ENCODE measurements around the gene PCDHGB2. TPM values are rescaled to one million over a fixed set of nuclear protein-coding genes. Genes with fewer than 3 reads are reported as not detected.
"Not testable (repeated sequence)": the region's sequence is repeated elsewhere in the genome, so short reads cannot be mapped to it uniquely, and the experiment has no call there.

Gene PCDHGB2
- total RNA-seq, 1 donor from 2014 or later = 5.1 TPM

DNA sequence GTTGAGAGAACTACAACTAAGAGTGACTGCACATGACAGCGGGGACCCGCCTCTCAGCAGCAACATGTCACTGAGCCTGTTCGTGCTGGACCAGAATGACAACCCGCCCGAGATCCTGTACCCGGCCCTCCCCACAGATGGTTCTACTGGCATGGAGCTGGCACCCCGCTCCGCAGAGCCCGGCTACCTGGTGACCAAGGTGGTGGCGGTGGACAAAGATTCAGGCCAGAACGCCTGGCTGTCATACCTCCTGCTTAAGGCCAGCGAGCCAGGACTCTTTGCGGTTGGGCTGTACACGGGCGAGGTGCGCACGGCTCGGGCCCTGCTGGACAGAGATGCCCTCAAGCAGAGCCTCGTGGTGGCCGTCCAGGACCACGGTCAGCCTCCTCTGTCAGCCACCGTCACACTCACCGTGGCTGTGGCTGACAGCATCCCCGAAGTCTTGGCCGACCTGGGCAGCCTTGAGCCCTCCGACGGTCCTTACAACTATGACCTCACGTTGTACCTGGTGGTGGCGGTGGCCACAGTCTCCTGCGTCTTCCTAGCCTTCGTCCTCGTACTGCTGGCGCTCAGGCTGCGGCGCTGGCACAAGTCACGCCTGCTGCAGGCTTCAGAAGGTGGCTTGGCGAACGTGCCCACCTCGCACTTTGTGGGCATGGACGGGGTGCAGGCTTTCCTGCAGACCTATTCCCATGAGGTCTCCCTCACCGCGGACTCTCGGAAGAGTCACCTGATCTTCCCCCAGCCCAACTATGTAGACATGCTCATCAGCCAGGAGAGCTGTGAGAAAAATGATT is 24.9 kb downstream of the PCDHGB2 start:
- no peak for DNase-seq (ENCODE audit: low spot score)

DNA sequence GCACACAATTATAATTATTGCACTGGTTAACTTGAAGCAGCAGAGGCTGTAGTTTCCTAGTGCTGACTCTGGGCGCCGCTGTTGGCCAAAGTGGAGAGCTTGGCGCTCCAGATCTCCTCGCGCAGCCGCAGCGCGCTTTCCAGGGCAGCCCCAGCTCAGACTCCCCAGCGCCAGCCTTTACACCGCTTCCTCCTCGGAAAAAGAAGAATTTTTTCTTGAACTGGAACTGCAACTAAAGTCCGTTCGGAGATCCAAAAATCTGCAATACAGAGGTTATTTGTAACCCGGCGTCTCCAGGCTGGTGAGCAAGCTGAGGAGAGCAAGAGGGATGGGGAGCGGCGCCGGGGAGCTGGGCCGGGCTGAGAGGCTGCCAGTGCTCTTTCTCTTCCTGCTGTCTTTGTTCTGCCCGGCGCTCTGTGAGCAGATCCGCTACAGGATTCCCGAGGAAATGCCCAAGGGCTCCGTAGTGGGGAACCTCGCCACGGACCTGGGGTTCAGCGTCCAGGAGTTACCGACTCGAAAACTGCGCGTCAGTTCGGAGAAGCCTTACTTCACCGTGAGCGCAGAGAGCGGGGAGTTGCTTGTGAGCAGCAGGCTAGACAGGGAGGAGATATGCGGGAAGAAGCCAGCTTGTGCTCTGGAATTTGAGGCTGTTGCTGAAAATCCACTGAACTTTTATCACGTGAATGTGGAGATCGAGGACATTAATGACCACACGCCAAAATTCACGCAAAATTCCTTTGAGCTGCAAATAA is 27.9 kb downstream of the PCDHGB2 start, which contains the start of gene PCDHGB4:
Gene PCDHGB4, plus strand, starts transcription at position 142 of the 755 bp plus-strand sequence. Its CDS starts 187 bp downstream, at position 329.
- DNase-seq (ENCODE audit: low spot score) = not testable (repeated sequence)

DNA sequence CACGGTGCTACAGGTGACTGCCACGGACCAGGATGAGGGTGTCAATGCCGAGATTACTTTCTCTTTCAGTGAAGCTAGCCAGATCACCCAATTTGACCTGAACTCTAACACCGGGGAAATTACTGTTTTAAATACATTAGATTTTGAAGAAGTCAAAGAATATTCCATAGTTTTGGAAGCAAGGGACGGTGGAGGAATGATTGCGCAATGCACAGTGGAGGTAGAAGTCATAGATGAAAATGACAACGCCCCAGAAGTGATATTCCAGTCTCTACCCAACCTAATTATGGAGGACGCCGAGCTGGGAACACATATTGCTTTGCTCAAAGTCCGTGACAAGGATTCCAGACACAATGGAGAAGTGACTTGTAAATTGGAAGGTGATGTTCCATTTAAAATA is 28.9 kb downstream of the PCDHGB2 start:
- DNase-seq (ENCODE audit: low spot score) = no peak

DNA sequence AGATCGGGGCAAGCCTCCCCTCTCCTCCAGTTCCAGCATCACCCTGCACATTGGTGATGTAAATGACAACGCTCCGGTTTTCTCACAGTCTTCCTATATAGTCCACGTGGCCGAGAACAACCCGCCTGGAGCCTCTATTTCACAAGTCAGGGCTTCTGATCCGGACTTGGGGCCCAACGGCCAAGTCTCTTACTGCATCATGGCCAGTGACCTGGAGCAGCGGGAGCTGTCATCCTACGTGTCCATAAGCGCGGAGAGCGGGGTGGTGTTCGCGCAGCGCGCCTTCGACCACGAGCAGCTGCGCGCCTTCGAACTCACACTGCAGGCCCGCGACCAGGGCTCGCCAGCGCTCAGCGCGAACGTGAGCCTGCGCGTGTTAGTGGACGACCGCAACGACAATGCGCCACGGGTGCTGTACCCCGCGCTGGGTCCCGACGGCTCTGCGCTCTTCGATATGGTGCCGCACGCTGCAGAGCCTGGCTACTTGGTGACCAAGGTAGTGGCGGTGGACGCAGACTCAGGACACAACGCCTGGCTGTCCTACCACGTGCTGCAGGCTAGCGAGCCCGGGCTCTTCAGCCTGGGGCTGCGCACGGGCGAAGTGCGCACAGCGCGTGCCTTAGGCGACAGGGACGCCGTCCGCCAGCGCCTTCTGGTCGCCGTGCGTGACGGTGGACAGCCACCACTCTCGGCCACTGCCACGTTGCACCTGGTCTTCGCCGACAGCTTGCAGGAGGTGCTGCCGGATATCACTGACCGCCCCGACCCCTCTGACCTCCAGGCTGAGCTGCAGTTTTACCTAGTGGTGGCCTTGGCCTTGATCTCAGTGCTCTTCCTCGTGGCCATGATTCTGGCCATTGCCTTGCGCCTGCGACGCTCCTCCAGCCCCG is 29.6 kb downstream of the PCDHGB2 start:
- no peak for DNase-seq (ENCODE audit: low spot score)

DNA sequence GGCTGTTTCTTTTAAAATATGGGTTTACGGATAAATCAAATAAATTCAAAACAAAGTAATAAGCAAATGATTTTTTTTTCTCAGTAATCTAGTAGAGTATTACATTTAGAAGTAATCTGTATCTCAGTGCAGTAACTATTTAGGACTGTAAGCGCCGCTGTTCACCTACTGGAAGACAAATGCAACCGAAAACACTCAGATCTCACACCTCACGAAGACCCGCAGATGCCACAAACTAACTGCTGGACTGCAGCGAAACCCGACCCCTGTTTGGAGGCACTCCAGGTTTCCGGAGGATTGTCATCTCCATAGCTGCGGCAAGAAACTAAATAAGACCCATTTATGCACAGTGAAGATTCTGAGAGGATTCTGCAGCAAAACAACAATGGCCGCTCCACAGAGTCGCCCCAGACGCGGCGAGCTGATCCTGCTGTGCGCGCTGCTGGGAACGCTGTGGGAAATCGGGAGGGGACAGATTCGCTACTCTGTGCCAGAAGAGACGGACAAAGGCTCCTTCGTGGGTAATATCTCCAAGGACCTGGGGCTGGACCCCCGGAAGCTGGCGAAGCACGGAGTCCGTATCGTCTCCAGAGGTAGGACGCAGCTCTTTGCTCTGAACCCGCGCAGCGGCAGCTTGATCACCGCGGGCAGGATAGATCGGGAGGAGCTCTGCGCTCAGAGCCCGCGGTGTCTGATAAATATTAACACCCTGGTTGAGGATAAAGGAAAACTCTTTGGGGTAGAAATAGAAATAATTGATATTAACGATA is 32.8 kb downstream of the PCDHGB2 start, which contains the start of gene PCDHGA8:
Gene PCDHGA8, plus strand, starts transcription at position 205 of the 770 bp plus-strand sequence. Its CDS starts 181 bp downstream, at position 386.
- no peak for DNase-seq (ENCODE audit: low spot score)

GRCh38 chr5:141393267-141393666 is 33.5 kb downstream of the PCDHGB2 start:
- DNase-seq (ENCODE audit: low spot score) = no peak

- not testable (repeated sequence) for DNase-seq (ENCODE audit: low spot score)
Measured at GRCh38 chr5:141394401-141395187, 34.8 kb downstream of the PCDHGB2 start.

DNA sequence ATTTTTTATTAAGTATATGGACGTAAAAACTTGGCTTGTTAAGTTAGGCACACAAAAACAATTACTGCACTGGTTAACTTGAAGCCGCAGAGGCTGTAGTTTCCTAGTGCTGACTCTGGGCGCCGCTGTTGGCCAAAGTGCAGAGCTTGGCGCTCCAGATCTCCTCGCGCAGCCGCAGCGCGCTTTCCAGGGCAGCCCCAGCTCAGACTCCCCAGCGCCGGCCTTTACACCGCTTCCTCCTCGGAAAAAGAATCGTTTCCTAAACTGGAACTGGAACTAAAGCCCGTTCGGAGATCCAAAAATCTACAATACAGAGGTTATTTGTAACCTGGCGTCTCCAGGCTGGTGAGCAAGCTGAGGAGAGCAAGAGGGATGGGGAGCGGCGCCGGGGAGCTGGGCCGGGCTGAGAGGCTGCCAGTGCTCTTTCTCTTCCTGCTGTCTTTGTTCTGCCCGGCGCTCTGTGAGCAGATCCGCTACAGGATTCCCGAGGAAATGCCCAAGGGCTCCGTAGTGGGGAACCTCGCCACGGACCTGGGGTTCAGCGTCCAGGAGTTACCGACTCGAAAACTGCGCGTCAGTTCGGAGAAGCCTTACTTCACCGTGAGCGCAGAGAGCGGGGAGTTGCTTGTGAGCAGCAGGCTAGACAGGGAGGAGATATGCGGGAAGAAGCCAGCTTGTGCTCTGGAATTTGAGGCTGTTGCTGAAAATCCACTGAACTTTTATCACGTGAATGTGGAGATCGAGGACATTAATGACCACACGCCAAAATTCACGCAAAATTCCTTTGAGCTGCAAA is 38.2 kb downstream of the PCDHGB2 start, which contains the start of gene PCDHGB5:
Gene PCDHGB5, plus strand, starts transcription at position 192 of the 796 bp plus-strand sequence. Its CDS starts 181 bp downstream, at position 373.
- not testable (repeated sequence) for DNase-seq (ENCODE audit: low spot score)

DNA sequence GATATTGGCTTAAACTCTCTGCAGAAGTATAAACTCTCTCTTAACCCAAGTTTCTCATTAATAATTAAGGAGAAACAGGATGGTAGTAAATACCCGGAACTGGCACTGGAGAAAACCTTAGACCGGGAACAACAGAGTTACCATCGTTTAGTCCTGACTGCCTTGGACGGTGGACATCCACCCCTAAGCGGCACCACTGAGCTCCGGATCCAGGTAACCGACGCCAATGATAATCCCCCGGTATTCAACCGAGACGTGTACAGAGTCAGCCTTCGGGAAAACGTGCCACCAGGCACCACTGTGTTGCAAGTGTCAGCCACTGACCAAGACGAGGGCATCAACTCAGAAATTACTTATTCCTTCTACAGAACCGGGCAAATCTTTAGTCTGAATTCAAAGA is 38.8 kb downstream of the PCDHGB2 start:
- no peak for DNase-seq (ENCODE audit: low spot score)

GRCh38 chr5:141399555-141400258 is 39.9 kb downstream of the PCDHGB2 start:
- no peak for DNase-seq (ENCODE audit: low spot score)

- no peak for DNase-seq (ENCODE audit: low spot score)
Measured at GRCh38 chr5:141402553-141403243, 42.9 kb downstream of the PCDHGB2 start, which contains the start of gene PCDHGA9. Gene PCDHGA9 (plus strand): TSS chr5:141402778. CDS start chr5:141402953, 175 bp downstream.

DNA sequence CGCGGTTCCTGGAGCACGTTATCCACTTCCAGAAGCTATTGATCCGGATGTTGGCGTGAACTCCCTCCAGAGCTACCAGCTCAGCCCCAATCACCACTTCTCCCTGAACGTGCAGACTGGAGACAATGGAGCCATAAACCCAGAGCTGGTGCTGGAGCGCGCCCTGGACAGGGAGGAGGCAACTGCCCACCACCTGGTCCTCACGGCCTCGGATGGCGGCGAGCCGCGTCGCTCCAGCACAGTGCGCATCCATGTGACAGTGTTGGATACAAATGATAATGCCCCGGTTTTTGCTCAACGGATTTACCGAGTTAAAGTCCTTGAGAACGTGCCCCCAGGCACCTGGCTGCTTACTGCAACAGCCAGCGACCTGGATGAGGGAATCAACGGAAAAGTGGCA is 43.6 kb downstream of the PCDHGB2 start:
- no peak for DNase-seq (ENCODE audit: low spot score)

DNA sequence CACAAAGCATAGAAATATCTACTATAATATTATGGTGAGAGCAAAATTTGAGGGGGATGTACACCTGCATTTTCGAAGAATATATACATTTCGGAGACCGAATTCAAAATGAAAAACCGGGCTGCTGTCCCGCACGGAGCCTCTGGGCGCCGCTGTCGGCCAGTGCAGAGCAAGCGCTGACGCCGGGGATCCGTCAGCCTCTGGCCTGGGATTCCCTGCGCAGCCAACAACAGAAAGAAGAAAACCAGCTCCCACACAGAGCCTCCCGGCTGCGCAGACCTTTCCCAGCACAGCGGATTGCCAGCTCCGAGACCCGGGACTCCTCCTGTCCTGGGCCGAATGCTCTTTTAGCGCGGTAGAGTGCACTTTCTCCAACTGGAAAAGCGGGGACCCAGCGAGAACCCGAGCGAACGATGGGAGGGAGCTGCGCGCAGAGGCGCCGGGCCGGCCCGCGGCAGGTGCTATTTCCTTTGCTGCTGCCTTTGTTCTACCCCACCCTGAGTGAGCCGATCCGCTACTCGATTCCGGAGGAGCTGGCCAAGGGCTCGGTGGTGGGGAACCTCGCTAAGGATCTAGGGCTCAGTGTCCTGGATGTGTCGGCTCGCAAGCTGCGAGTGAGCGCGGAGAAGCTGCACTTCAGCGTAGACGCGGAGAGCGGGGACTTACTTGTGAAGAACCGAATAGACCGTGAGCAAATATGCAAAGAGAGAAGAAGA is 48.2 kb downstream of the PCDHGB2 start, which contains the start of gene PCDHGB6:
Gene PCDHGB6, plus strand, starts transcription at position 232 of the 716 bp plus-strand sequence. Its CDS starts 182 bp downstream, at position 414.
- not testable (repeated sequence) for DNase-seq (ENCODE audit: low spot score)

- DNase-seq (ENCODE audit: low spot score) = no peak
Measured at GRCh38 chr5:141409598-141410306, 50.0 kb downstream of the PCDHGB2 start.

- no peak for DNase-seq (ENCODE audit: low spot score)
Measured at GRCh38 chr5:141411575-141411974, 51.8 kb downstream of the PCDHGB2 start.

All from mucosa of gallbladder (tissue), 1 donor.